WTC11 (cell line): Measurements from ENCODE around the gene TMEM17. TPM values are rescaled to one million over a fixed set of nuclear protein-coding genes. Genes with fewer than 3 reads are reported as not detected.
A peak's percentile ranks its signal among the peaks of the same experiment; 100 is the strongest.

Experiments
- ATAC-seq: fragments of 200-7000 bp; cut with Tn5 transposase; 2 replicates; pipeline ENCODE4 v1.10.0; 2021; ENCODE audit warnings: mild to moderate bottlenecking, moderate library complexity
- CTCF ChIA-PET: fragments of 300-600 bp; sonication (Branson Sonifier 250); formaldehyde crosslinking; loops from one replicate; lab custom pipeline; 2021; ENCODE audit warnings: antibody characterized with exemption; lab: Charles Lee
- POLR2A ChIA-PET: fragments of 350-600 bp; sonication (Branson Sonifier 250); formaldehyde crosslinking; loops from one replicate; lab custom pipeline; 2021; ENCODE audit warnings: antibody characterized with exemption; lab: Charles Lee
- DNase-seq: peaks from one replicate; pipeline ENCODE4 v3.0.0; 2021; ENCODE audit warnings: low spot score
- H3K27ac Mint-ChIP-seq: 2 replicates; pipeline ENCODE4 v1.8.0; 2021; ENCODE audit warnings: mixed read lengths
- H3K27me3 Mint-ChIP-seq: 2 replicates; pipeline ENCODE4 v1.8.0; 2021; ENCODE audit warnings: low read depth, mild to moderate bottlenecking, moderate library complexity, mixed read lengths
- H3K36me3 Mint-ChIP-seq: 2 replicates; pipeline ENCODE4 v1.8.0; 2021; ENCODE audit warnings: mixed read lengths
- H3K4me1 Mint-ChIP-seq: 2 replicates; pipeline ENCODE4 v1.8.0; 2022; ENCODE audit warnings: mixed read lengths
- H3K4me3 Mint-ChIP-seq: 2 replicates; pipeline ENCODE4 v1.8.0; 2021; ENCODE audit warnings: mild to moderate bottlenecking, moderate library complexity, mixed read lengths
- H3K9me3 Mint-ChIP-seq: 2 replicates; pipeline ENCODE4 v1.8.0; 2021; ENCODE audit warnings: mixed read lengths
- CBFB ChIP-seq: sonication (generic); formaldehyde crosslinking; IDR thresholded peaks from 2 replicates; pipeline ENCODE4 v1.8.1; 2022; ENCODE audit warnings: mild to moderate bottlenecking, low read depth, missing genetic modification reagents
- CREM ChIP-seq: sonication (generic); formaldehyde crosslinking; IDR thresholded peaks from 2 replicates; pipeline ENCODE4 v1.8.1; 2022; ENCODE audit warnings: mild to moderate bottlenecking, missing genetic modification reagents, moderate library complexity
- ESRRA ChIP-seq: sonication (generic); formaldehyde crosslinking; IDR thresholded peaks from 2 replicates; pipeline ENCODE4 v1.8.1; 2022; ENCODE audit warnings: mild to moderate bottlenecking, missing genetic modification reagents, borderline replicate concordance
- FOXJ3 ChIP-seq: sonication (generic); formaldehyde crosslinking; IDR thresholded peaks from 2 replicates; pipeline ENCODE4 v1.9.0; 2021; ENCODE audit warnings: missing genetic modification reagents, mild to moderate bottlenecking, borderline replicate concordance
- FOXK1 ChIP-seq: sonication (generic); formaldehyde crosslinking; IDR thresholded peaks from 2 replicates; pipeline ENCODE4 v1.8.0; 2022; ENCODE audit warnings: mild to moderate bottlenecking, moderate library complexity, missing genetic modification reagents
- FOXP1 ChIP-seq: sonication (generic); formaldehyde crosslinking; IDR thresholded peaks from 2 replicates; pipeline ENCODE4 v1.8.0; 2022; ENCODE audit warnings: missing genetic modification reagents, mild to moderate bottlenecking, moderate library complexity, borderline replicate concordance
- GRHL2 ChIP-seq: fragments of 250-450 bp; sonication (Bioruptor Pico); IDR thresholded peaks from 2 replicates; pipeline ENCODE4 v1.8.0; 2022; ENCODE audit warnings: mild to moderate bottlenecking, moderate library complexity; ENCODE audit not compliant: insufficient replicate concordance, severe bottlenecking
- GTF2I ChIP-seq: fragments of 250-450 bp; sonication (Bioruptor Pico); conservative IDR thresholded peaks from 2 replicates; pipeline ENCODE4 v1.4.0; 2021; ENCODE audit warnings: mild to moderate bottlenecking
- KAT7 ChIP-seq: sonication (generic); formaldehyde crosslinking; IDR thresholded peaks from 2 replicates; pipeline ENCODE4 v1.8.1; 2023; ENCODE audit warnings: missing genetic modification reagents, mild to moderate bottlenecking, borderline replicate concordance
- RORB ChIP-seq: fragments of 250-450 bp; sonication (Bioruptor Pico); IDR thresholded peaks from 2 replicates; pipeline ENCODE4 v1.9.0; 2021; ENCODE audit warnings: mild to moderate bottlenecking
- SMAD3 ChIP-seq: sonication (generic); formaldehyde crosslinking; IDR thresholded peaks from 2 replicates; pipeline ENCODE4 v1.8.0; 2022; ENCODE audit warnings: missing genetic modification reagents, mild to moderate bottlenecking, borderline replicate concordance
- ZNF232 ChIP-seq: sonication (generic); formaldehyde crosslinking; IDR thresholded peaks from 2 replicates; pipeline ENCODE4 v1.8.0; 2022; ENCODE audit warnings: mild to moderate bottlenecking, missing genetic modification reagents
- ZNF425 ChIP-seq: fragments of 250-450 bp; sonication (Bioruptor Pico); conservative IDR thresholded peaks from 2 replicates; pipeline ENCODE4 v1.9.0; 2021; ENCODE audit warnings: mild to moderate bottlenecking
- ZNF512 ChIP-seq: sonication (generic); formaldehyde crosslinking; IDR thresholded peaks from 2 replicates; pipeline ENCODE4 v1.8.1; 2022; ENCODE audit warnings: missing genetic modification reagents, borderline replicate concordance
- ZSCAN18 ChIP-seq: fragments of 250-450 bp; sonication (Bioruptor Pico); IDR thresholded peaks from 2 replicates; pipeline ENCODE4 v2.1.2; 2022; ENCODE audit warnings: mild to moderate bottlenecking, moderate library complexity
- total RNA-seq: library from RNA; stranded (reverse); gene quantifications from 3 replicates; pipeline ENCODE4 v1.2.3, GENCODE V29; 2021
- TF ChIP-seq, protein P1 (sequence below): sonication (generic); formaldehyde crosslinking; IDR thresholded peaks from 2 replicates; pipeline ENCODE4 v1.8.1; 2022; ENCODE audit warnings: mild to moderate bottlenecking, moderate library complexity, missing genetic modification reagents
- TF ChIP-seq, protein P2 (sequence below): sonication (generic); formaldehyde crosslinking; IDR thresholded peaks from 2 replicates; pipeline ENCODE4 v1.8.0; 2023; ENCODE audit warnings: mild to moderate bottlenecking, missing genetic modification reagents
- TF ChIP-seq, protein P3 (sequence below): fragments of 250-450 bp; sonication (Bioruptor Pico); IDR thresholded peaks from 2 replicates; pipeline ENCODE4 v1.9.0; 2021; ENCODE audit warnings: mild to moderate bottlenecking, borderline replicate concordance

TMEM17 gene
- total RNA-seq, 1 experiment from 2014 or later = 1.2 TPM

- no peak for ATAC-seq
- no peaks in the 10 kb centered on the region for H3K9me3 Mint-ChIP-seq
- no peak overlapping the region for H3K4me3 Mint-ChIP-seq
- no peaks in the 10 kb centered on the region for H3K27me3 Mint-ChIP-seq
- ChIA-PET POLR2A (no interaction called here), CTCF (interaction anchor here (0.5 kb wide), 1 partner anchor 196 kb away, joined by 3 read pairs; no protein-coding TSS in a partner anchor)
- TF ChIP-seq FOXP1 (CRISPR knock-in tag) (no peak), ESRRA (CRISPR knock-in tag) (no peak), SMAD3 (no peak), FOXK1 (CRISPR knock-in tag) (no peak), ZNF232 (CRISPR knock-in tag) (no peak), FOXJ3 (no peak), ZSCAN18 (CRISPR knock-in tag) (no peak), CREM (no peak), CBFB (CRISPR knock-in tag) (no peak), ZNF512 (CRISPR knock-in tag) (no peak)
- TF ChIP-seq, protein P1, sequence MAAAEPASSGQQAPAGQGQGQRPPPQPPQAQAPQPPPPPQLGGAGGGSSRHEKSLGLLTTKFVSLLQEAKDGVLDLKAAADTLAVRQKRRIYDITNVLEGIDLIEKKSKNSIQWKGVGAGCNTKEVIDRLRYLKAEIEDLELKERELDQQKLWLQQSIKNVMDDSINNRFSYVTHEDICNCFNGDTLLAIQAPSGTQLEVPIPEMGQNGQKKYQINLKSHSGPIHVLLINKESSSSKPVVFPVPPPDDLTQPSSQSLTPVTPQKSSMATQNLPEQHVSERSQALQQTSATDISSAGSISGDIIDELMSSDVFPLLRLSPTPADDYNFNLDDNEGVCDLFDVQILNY (CRISPR knock-in tag) = no peak
- TF ChIP-seq, protein P2, sequence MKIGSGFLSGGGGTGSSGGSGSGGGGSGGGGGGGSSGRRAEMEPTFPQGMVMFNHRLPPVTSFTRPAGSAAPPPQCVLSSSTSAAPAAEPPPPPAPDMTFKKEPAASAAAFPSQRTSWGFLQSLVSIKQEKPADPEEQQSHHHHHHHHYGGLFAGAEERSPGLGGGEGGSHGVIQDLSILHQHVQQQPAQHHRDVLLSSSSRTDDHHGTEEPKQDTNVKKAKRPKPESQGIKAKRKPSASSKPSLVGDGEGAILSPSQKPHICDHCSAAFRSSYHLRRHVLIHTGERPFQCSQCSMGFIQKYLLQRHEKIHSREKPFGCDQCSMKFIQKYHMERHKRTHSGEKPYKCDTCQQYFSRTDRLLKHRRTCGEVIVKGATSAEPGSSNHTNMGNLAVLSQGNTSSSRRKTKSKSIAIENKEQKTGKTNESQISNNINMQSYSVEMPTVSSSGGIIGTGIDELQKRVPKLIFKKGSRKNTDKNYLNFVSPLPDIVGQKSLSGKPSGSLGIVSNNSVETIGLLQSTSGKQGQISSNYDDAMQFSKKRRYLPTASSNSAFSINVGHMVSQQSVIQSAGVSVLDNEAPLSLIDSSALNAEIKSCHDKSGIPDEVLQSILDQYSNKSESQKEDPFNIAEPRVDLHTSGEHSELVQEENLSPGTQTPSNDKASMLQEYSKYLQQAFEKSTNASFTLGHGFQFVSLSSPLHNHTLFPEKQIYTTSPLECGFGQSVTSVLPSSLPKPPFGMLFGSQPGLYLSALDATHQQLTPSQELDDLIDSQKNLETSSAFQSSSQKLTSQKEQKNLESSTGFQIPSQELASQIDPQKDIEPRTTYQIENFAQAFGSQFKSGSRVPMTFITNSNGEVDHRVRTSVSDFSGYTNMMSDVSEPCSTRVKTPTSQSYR = no peak
- no peak overlapping the region for H3K27ac Mint-ChIP-seq
- H3K36me3 Mint-ChIP-seq = no peaks in the 10 kb centered on the region
- no peak for DNase-seq
- H3K4me1 Mint-ChIP-seq = peaks cover 30% of the 10 kb centered on the region
These were observed 26.1 kb downstream of the TMEM17 start for GRCh38 chr2:62479917-62480316.

DNA sequence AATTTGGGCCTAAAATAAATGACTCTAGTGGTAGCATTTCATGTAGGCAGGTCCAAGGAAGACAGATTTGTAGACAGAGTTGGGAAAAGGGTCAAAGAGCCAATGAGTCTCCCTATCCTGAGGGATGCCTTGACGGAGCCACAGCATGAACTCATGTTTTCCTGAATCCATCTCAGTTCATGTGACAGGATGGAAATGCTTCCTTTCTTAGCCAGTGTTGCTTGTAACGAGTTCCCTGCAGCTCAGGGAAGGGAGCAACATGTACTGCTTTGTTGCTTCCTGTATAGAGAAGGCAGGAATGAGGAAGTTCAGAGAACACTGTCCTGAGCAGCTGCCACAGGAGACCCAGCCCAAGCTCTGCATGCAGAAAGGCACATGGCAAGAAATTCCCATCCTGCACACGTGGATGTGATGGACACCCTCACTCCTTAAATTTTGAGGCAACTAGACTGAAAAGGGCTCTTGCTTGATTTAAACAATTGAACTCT lies 27.9 kb downstream of the TMEM17 start:
- Mint-ChIP-seq H3K27me3 (no peaks in the 10 kb centered on the region), H3K4me3 (no peak overlapping the region), H3K4me1 (peaks cover 39% of the 10 kb centered on the region), H3K27ac (no peak overlapping the region), H3K36me3 (no peaks in the 10 kb centered on the region), H3K9me3 (no peaks in the 10 kb centered on the region)
- DNase-seq (no peak), ATAC-seq (peak; percentile 25; the same call in 1 of the 2 replicates)
- ChIA-PET POLR2A (interaction anchor here (1.8 kb wide), 1 partner anchor 12 kb away, joined by 7 read pairs; no protein-coding TSS in a partner anchor), CTCF (interaction anchor here (1.1 to 5.9 kb wide), 4 partner anchors 8 to 34 kb away, joined by 3 to 25 read pairs (median 10); no protein-coding TSS in a partner anchor)
- TF ChIP-seq GTF2I (CRISPR knock-in tag) (no peak), RORB (CRISPR knock-in tag) (no peak), GRHL2 (CRISPR knock-in tag) (no peak), ZNF425 (CRISPR knock-in tag) (no peak), KAT7 (CRISPR knock-in tag) (no peak)
- TF ChIP-seq, protein P2 = no peak
- TF ChIP-seq, protein P3, sequence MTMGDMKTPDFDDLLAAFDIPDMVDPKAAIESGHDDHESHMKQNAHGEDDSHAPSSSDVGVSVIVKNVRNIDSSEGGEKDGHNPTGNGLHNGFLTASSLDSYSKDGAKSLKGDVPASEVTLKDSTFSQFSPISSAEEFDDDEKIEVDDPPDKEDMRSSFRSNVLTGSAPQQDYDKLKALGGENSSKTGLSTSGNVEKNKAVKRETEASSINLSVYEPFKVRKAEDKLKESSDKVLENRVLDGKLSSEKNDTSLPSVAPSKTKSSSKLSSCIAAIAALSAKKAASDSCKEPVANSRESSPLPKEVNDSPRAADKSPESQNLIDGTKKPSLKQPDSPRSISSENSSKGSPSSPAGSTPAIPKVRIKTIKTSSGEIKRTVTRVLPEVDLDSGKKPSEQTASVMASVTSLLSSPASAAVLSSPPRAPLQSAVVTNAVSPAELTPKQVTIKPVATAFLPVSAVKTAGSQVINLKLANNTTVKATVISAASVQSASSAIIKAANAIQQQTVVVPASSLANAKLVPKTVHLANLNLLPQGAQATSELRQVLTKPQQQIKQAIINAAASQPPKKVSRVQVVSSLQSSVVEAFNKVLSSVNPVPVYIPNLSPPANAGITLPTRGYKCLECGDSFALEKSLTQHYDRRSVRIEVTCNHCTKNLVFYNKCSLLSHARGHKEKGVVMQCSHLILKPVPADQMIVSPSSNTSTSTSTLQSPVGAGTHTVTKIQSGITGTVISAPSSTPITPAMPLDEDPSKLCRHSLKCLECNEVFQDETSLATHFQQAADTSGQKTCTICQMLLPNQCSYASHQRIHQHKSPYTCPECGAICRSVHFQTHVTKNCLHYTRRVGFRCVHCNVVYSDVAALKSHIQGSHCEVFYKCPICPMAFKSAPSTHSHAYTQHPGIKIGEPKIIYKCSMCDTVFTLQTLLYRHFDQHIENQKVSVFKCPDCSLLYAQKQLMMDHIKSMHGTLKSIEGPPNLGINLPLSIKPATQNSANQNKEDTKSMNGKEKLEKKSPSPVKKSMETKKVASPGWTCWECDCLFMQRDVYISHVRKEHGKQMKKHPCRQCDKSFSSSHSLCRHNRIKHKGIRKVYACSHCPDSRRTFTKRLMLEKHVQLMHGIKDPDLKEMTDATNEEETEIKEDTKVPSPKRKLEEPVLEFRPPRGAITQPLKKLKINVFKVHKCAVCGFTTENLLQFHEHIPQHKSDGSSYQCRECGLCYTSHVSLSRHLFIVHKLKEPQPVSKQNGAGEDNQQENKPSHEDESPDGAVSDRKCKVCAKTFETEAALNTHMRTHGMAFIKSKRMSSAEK (CRISPR knock-in tag) = no peak
